ENCODE results near the gene TRIM7.

TRIM7 gene

DNA sequence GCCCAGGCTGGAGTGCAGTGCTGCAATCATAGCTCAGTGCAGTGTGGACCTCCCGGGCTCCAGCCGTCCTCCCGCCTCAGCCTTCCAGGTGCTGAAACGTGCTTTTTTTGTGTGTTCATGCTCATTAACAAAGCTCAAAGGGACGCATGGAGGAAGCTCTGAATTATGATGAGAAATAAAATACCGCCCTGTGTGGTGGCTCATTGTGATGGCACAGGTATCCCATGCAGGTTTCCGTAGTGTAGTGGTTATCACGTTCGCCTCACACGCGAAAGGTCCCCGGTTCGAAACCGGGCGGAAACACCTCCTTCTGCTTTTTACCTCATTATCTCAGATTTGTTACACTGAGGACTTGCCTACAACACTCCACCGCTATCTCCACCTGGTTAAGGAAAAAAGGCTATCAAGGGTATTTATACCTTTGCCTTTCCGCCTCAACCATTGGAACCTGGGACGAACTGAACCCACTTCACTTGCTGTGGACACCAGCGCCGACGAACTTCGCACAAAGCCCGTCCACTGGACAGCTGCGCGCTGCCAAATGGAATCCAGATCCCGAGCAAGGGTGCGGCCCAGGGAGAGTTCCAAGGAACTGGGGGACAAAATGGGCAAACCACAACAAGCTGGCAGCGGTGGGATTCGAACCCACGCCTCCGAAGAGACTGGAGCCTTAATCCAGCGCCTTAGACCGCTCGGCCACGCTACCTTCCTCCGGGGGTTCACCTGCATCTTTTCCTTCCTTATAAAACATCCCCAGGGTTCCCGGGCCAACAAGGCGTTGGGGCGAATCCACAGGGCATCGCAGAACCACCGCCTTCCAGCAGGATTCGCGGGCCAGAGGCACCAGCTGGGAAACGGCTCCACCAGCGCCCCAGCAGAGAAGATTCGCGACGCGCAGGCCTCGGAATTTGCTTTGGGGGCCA is 31.3 kb downstream of the TRIM7 start:
- H3K4me3 ChIP-seq (ENCODE audit: low read length) = peak overlapping the region; percentile 45
- peak; percentile 83 for DNase-seq (ENCODE audit: low read depth)
- TF ChIP-seq, protein P1, sequence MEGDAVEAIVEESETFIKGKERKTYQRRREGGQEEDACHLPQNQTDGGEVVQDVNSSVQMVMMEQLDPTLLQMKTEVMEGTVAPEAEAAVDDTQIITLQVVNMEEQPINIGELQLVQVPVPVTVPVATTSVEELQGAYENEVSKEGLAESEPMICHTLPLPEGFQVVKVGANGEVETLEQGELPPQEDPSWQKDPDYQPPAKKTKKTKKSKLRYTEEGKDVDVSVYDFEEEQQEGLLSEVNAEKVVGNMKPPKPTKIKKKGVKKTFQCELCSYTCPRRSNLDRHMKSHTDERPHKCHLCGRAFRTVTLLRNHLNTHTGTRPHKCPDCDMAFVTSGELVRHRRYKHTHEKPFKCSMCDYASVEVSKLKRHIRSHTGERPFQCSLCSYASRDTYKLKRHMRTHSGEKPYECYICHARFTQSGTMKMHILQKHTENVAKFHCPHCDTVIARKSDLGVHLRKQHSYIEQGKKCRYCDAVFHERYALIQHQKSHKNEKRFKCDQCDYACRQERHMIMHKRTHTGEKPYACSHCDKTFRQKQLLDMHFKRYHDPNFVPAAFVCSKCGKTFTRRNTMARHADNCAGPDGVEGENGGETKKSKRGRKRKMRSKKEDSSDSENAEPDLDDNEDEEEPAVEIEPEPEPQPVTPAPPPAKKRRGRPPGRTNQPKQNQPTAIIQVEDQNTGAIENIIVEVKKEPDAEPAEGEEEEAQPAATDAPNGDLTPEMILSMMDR (IDR thresholded peaks at IDR 0.05; ENCODE audit: insufficient read depth, low read depth, low read length, missing control alignments) = no peak

DNA sequence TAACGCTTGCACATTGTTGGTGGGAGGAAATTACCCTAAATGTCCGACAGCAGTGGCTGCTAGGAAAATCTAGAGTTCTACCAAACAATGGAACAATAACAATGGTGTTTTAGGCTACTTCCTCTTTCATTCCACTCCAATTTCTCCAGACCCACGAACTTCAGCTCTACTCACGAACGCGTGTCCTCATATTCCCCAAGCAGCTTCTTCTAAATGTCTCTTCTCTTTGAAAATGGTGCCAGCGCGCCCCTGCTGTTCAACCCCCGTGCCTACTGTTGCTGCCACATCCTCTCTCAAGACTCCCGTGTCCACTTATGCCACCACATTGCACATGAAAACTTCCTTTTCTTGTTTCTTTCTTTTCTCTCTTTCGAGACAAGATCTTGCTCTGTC is 32.0 kb downstream of the TRIM7 start:
- DNase-seq (ENCODE audit: low read depth) = peak; percentile 72

DNA sequence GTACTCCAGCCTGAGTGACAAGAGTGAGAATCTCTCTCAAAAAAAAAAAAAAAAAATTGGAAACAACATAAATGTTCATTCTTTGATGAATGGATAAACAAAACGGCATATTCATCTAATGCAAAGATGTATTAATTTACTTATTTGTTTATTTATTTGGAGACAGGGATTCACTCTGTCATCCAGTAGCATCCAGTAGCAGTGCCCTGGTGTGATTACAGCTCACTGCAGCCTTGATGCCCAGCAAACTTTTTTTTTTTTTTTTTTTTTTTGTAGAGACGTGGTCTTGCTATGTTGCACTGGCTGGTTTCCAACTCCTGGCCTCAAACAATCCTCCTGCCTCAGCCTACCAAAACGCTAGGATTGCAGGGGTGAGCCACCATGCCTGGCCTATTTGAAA is 33.2 kb downstream of the TRIM7 start:
- DNase-seq (ENCODE audit: low read depth) = no peak
- TF ChIP-seq, protein P1 (IDR thresholded peaks at IDR 0.05; ENCODE audit: insufficient read depth, low read depth, low read length, missing control alignments) = no peak
- H3K4me3 ChIP-seq (ENCODE audit: low read length) = no peak overlapping the region

More for the DNA sequence above, 32.0 kb downstream of the TRIM7 start:
- peak overlapping the region; percentile 45 for H3K4me3 ChIP-seq (ENCODE audit: low read length)
- TF ChIP-seq, protein P1 (IDR thresholded peaks at IDR 0.05; ENCODE audit: insufficient read depth, low read depth, low read length, missing control alignments) = peak; percentile 68

DNA sequence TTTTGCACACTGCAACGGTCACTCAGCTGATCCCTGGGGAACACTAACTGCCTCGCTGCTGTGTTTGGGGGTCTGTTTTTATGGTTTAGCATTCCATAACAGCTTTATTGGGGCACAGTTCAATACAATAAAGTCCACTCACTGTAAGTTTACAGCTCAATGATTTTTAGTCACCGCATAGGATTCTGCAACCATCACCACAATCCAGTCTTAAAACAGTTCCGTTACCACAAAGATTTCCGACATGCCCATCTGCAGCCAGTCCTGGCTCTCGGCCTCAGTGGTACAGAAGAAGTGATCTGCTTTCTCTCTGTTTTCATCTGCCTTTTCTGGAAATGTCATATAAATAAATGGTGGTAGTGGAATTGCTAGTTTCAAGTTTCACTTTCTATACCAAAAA is 34.0 kb downstream of the TRIM7 start:
- TF ChIP-seq, protein P1 (IDR thresholded peaks at IDR 0.05; ENCODE audit: insufficient read depth, low read depth, low read length, missing control alignments) = no peak
- no peak for DNase-seq (ENCODE audit: low read depth)
- no peak overlapping the region for H3K4me3 ChIP-seq (ENCODE audit: low read length)

DNA sequence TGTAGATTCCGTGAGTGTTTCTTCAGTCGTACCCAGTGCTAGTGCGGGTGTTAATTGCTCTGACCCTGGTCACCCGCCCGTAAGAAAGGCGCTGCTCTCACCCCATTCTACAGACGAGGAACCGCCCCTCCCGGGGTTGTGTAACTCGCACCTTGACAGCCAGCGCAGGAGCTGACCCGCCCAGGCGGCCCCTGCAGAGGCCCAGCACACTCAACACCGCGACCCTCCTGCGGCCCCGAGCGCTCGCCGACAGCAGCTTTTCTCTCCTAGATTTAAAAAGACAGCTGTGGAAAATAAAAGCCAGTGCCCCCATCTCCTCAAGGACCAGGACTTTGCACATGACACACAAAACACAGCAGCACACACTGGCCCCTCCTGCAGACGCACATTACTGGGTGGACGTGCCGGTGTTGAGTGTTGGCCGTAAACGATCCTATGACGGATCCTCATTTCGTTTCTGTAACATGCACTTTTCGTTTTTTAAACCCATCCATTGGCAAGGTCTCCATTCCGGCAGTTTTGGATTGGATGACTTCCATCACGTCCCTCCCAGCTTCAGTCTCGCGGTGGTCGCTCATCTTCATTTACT is 34.7 kb downstream of the TRIM7 start:
- TF ChIP-seq, protein P1 (IDR thresholded peaks at IDR 0.05; ENCODE audit: insufficient read depth, low read depth, low read length, missing control alignments) = no peak
- H3K4me3 ChIP-seq (ENCODE audit: low read length) = peak overlapping the region; percentile 19

DNA sequence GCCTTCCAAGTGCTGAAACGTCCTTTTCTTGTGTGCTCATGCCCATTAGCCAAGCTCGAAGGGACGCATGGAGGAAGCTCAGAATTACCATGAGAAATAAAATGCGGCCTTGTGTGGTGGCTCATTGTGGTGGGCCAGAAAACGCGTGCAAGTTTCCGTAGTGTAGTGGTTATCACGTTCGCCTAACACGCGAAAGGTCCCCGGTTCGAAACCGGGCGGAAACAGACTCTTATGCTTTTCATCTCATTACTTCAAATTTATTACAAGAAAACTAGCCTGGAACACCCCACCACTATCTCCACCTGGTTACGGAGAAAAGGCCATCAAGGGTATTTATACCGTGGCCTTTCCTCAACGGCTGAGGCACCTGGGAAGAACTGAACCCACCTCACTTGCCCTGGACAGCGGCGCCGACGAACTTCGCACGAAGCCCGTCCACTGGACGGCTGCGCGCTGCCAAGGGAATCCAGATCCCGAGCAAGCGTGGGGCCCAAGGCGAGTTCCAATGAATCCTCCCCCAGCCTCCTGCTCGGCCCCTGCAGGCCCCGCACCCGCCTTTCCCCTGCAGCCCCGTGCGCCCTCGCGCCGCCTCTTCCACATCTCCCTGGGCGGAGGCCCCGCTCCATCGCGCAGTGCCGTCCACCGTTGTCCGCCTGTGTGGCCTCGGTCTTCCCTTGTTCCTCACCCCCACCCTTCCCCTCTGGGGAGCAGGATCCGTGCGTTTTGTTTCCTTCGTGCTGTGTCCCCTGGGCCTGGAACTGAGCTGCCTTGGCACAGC is 35.3 kb downstream of the TRIM7 start:
- H3K4me3 ChIP-seq (ENCODE audit: low read length) = peak overlapping the region; percentile 19
- peak; percentile 72 for DNase-seq (ENCODE audit: low read depth)

More for the DNA sequence above, 34.7 kb downstream of the TRIM7 start:
- DNase-seq (ENCODE audit: low read depth) = no peak

DNA sequence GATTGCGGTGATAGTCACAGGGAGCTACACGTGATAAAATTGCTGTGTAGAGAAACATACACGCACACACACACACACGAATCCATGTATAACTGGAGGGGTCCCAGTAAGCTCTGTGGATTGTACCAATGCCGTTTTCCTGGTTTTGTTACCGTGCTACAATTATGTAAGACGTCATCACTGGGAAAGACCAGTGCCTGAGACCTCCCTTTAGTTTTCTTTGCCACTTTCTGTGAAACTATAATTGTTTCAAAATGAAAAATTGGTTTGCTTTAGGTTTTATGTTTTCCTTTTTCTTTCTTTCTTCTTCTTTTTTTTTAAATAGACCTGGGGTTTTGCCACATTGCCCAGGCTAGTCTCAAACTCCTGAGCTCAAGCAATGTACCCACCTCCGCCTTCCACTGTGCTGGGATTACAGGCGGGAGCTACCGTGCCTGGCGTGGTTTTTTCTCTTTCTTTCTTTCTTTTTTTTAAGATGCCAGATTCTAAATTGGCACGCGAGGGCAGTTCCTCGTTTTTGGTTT is 36.3 kb downstream of the TRIM7 start:
- H3K4me3 ChIP-seq (ENCODE audit: low read length) = no peak overlapping the region
- DNase-seq (ENCODE audit: low read depth) = no peak
- TF ChIP-seq, protein P1 (IDR thresholded peaks at IDR 0.05; ENCODE audit: insufficient read depth, low read depth, low read length, missing control alignments) = no peak

Measured in epithelial cell of esophagus (primary cell).